ENCODE results near the gene UBL4A.

Gene UBL4A

GRCh38 chrX:154443479-154443910 lies 42.9 kb downstream of the UBL4A start:
- H3K4me1 ChIP-seq (ENCODE audit: control insufficient read depth in 1 of 2, insufficient read depth in 1 of 2, low read depth in 1 of 2, low read length in 1 of 2): peaks cover 14 to 19% of the 10 kb centered on the region in 2 experiments
- peak overlapping the region; percentile 83 for H3K27ac ChIP-seq
- H3K36me3 ChIP-seq: peaks cover 45% of the 10 kb centered on the region
- peak overlapping the region; percentile 43 to 52 for H3K4me3 ChIP-seq (ENCODE audit: low read depth in 1 of 2, low read length in 1 of 2)
- TF ChIP-seq CTCF (IDR thresholded peaks at IDR 0.05): no peak
- no peaks in the 10 kb centered on the region for H3K27me3 ChIP-seq
- no peaks in the 10 kb centered on the region for H3K9me3 ChIP-seq

GRCh38 chrX:154441984-154442707 lies 44.3 kb downstream of the UBL4A start:
- no peak for TF ChIP-seq CTCF (IDR thresholded peaks at IDR 0.05)
- no peak overlapping the region for H3K4me3 ChIP-seq (ENCODE audit: low read depth in 1 of 2, low read length in 1 of 2)
- H3K27me3 ChIP-seq: no peaks in the 10 kb centered on the region
- H3K36me3 ChIP-seq: peaks cover 41% of the 10 kb centered on the region
- H3K4me1 ChIP-seq (ENCODE audit: control insufficient read depth in 1 of 2, insufficient read depth in 1 of 2, low read depth in 1 of 2, low read length in 1 of 2): peaks cover 21 to 29% of the 10 kb centered on the region in 2 experiments
- no peak overlapping the region for H3K27ac ChIP-seq
- H3K9me3 ChIP-seq: no peaks in the 10 kb centered on the region

- TF ChIP-seq CTCF (IDR thresholded peaks at IDR 0.05): no peak
- Histone ChIP-seq H3K4me3 (ENCODE audit: low read depth in 1 of 2, low read length in 1 of 2) (no peak overlapping the region), H3K27ac (no peak overlapping the region), H3K27me3 (no peaks in the 10 kb centered on the region), H3K36me3 (peaks cover 41% of the 10 kb centered on the region), H3K4me1 (ENCODE audit: control insufficient read depth in 1 of 2, insufficient read depth in 1 of 2, low read depth in 1 of 2, low read length in 1 of 2) (peaks cover 21 to 29% of the 10 kb centered on the region in 2 experiments), H3K9me3 (no peaks in the 10 kb centered on the region)
Observed at GRCh38 chrX:154441564-154441963, 44.9 kb downstream of the UBL4A start.

GRCh38 chrX:154440623-154441357 lies 45.6 kb downstream of the UBL4A start:
- TF ChIP-seq CTCF (IDR thresholded peaks at IDR 0.05): no peak
- H3K36me3 ChIP-seq: peaks cover 43% of the 10 kb centered on the region
- H3K27me3 ChIP-seq: no peaks in the 10 kb centered on the region
- H3K27ac ChIP-seq: no peak overlapping the region
- no peaks in the 10 kb centered on the region for H3K9me3 ChIP-seq
- H3K4me1 ChIP-seq (ENCODE audit: control insufficient read depth in 1 of 2, insufficient read depth in 1 of 2, low read depth in 1 of 2, low read length in 1 of 2): peaks cover 24 to 35% of the 10 kb centered on the region in 2 experiments
- no peak overlapping the region for H3K4me3 ChIP-seq (ENCODE audit: low read depth in 1 of 2, low read length in 1 of 2)

GRCh38 chrX:154439841-154440240 lies 46.6 kb downstream of the UBL4A start:
- peaks cover 52% of the 10 kb centered on the region for H3K36me3 ChIP-seq
- no peak for TF ChIP-seq CTCF (IDR thresholded peaks at IDR 0.05)
- H3K27ac ChIP-seq: no peak overlapping the region
- H3K4me3 ChIP-seq (ENCODE audit: low read depth in 1 of 2, low read length in 1 of 2): no peak overlapping the region
- no peaks in the 10 kb centered on the region for H3K9me3 ChIP-seq
- H3K27me3 ChIP-seq: no peaks in the 10 kb centered on the region
- H3K4me1 ChIP-seq (ENCODE audit: control insufficient read depth in 1 of 2, insufficient read depth in 1 of 2, low read depth in 1 of 2, low read length in 1 of 2): peaks cover 22 to 32% of the 10 kb centered on the region in 2 experiments
